Left lung (tissue), 14 donors: Measurements from ENCODE around the gene WDR26. TPM values are rescaled to one million over a fixed set of nuclear protein-coding genes. Genes with fewer than 3 reads are reported as not detected.
"Not testable (repeated sequence)": the region's sequence is repeated elsewhere in the genome, so short reads cannot be mapped to it uniquely, and the experiment has no call there.

Source experiments
- ATAC-seq: fragments of 200-7000 bp; cut with Tn5 transposase; one replicate; pipeline ENCODE4 v1.9.1; 2020; ENCODE audit warnings: moderate library complexity
- DNase-seq, 4 donors: peaks; one replicate each; pipeline ENCODE4 v3.0.0-alpha.2; 2013 to 2020
- H3K27ac ChIP-seq, 2 donors: fragments of 200-600 bp; sonication (generic) in 1 of 2; one replicate each; pipeline versions ENCODE4 v1.5.0 to v1.8.0; 2020 to 2021
- H3K27me3 ChIP-seq, 2 donors: fragments of 200-600 bp; sonication (generic) in 1 of 2; one replicate each; pipeline versions ENCODE4 v1.5.0 to v1.8.0; 2020 to 2021
- H3K36me3 ChIP-seq, 2 donors: fragments of 200-600 bp; sonication (generic) in 1 of 2; one replicate each; pipeline versions ENCODE4 v1.5.0 to v1.8.0; 2020 to 2021
- H3K4me1 ChIP-seq, 2 donors: fragments of 200-600 bp; one replicate each; pipeline ENCODE4 v1.8.0; 2021
- H3K4me3 ChIP-seq, 2 donors: fragments of 200-600 bp; sonication (generic) in 1 of 2; one replicate each; pipeline versions ENCODE4 v1.5.0 to v1.8.0; 2020 to 2021; ENCODE audit warnings: mild to moderate bottlenecking in 1 of 2
- H3K9me3 ChIP-seq, 2 donors: fragments of 200-600 bp; sonication (generic) in 1 of 2; one replicate each; pipeline versions ENCODE4 v1.5.0 to v1.8.0; 2020 to 2021
- CTCF ChIP-seq, 2 donors: fragments of 200-600 bp; sonication (generic) in 1 of 2; IDR thresholded peaks; one replicate each; pipeline versions ENCODE4 v1.5.0 to v1.8.0; 2021; ENCODE audit warnings: antibody characterized with exemption in 2 of 2
- intact Hi-C, 2 donors: fragments of 100-400 bp; cut with DNase I; formaldehyde crosslinking; loops; one replicate each; pipeline versions ENCODE4 v1.11.2 to v1.14.2; 2022
- long read RNA-seq, 12 donors: library from polyadenylated mRNA in 2 of 12; unstranded in 2 of 12; transcript quantifications; one replicate each; pipeline ENCODE4 v2.0.0 and lab custom pipeline, GENCODE V29; 2019 to 2026
- polyA plus RNA-seq, 6 donors: library from polyadenylated mRNA; unstranded; fragments of 120-200 nt; gene quantifications; one replicate each; pipeline ENCODE4 v1.2.1, GENCODE V29; 2013; ENCODE audit not compliant: insufficient read length in 6 of 6
- total RNA-seq, 2 donors: library from RNA; stranded (reverse); fragmentation: NEBNext Ultra II Directional; extraction: Animal tissue kit (Norgen Biotek cat#: 25700); gene quantifications; one replicate each; pipeline ENCODE4 v1.2.1, GENCODE V29; 2021
- donor health status: DM: no; HTN: yes; CAD: no.
- donor health status: DM: no; HTN: no; CAD: no.

The WDR26 gene
- total RNA-seq (10 to 100 TPM; 84.5 to 86.6 TPM), polyA plus RNA-seq (100 to 1,000 TPM in 2 of 6 donors, 10 to 100 TPM in 4; 93.7 to 108 (median 99.9) TPM)
- long read RNA-seq, donor 1, full-length matches to known transcripts: 1 of 8 reads
- long read RNA-seq, donor 1, partial matches to known transcripts: 0 of 8 reads
- long read RNA-seq, donor 1, other reads (novel, unspliced or antisense): 7 of 8 reads
- long read RNA-seq, donor 2, full-length matches to known transcripts: 6 of 13 reads
- long read RNA-seq, donor 2, partial matches to known transcripts: 0 of 13 reads
- long read RNA-seq, donor 2, other reads (novel, unspliced or antisense): 7 of 13 reads
- long read RNA-seq, donor 3, full-length matches to known transcripts: 1 of 1 reads
- long read RNA-seq, donor 3, partial matches to known transcripts: 0 of 1 reads
- long read RNA-seq, donor 3, other reads (novel, unspliced or antisense): 0 of 1 reads
- long read RNA-seq, donor 4, partial matches to known transcripts: 2 of 3 reads
- long read RNA-seq, donor 4, other reads (novel, unspliced or antisense): 1 of 3 reads
- long read RNA-seq, donor 5, full-length matches to known transcripts: 2 of 2 reads
- long read RNA-seq, donor 5, partial matches to known transcripts: 0 of 2 reads
- long read RNA-seq, donor 5, other reads (novel, unspliced or antisense): 0 of 2 reads
- long read RNA-seq, donor 6, full-length matches to known transcripts: 2 of 8 reads
- long read RNA-seq, donor 6, partial matches to known transcripts: 6 of 8 reads
- long read RNA-seq, donor 6, other reads (novel, unspliced or antisense): 0 of 8 reads
- long read RNA-seq, donor 7, full-length matches to known transcripts: 1 of 1 reads
- long read RNA-seq, donor 7, partial matches to known transcripts: 0 of 1 reads
- long read RNA-seq, donor 7, other reads (novel, unspliced or antisense): 0 of 1 reads
- long read RNA-seq, donor 8: 0 reads
- long read RNA-seq, donor 9: 0 reads
- long read RNA-seq, donor 10, partial matches to known transcripts: 1 of 1 reads
- long read RNA-seq, donor 10, other reads (novel, unspliced or antisense): 0 of 1 reads
- long read RNA-seq, donor 11, full-length matches to known transcripts: 3 of 8 reads
- long read RNA-seq, donor 11, partial matches to known transcripts: 0 of 8 reads
- long read RNA-seq, donor 11, other reads (novel, unspliced or antisense): 5 of 8 reads
- long read RNA-seq, donor 12, full-length matches to known transcripts: 1 of 1 reads
- long read RNA-seq, donor 12, partial matches to known transcripts: 0 of 1 reads
- long read RNA-seq, donor 12, other reads (novel, unspliced or antisense): 0 of 1 reads

GRCh38 chr1:224434691-224435317 is at the start of gene WDR26:
Gene WDR26 (minus strand): TSS chr1:224434797.
- DNase-seq (peak; percentile 84 to 92 (median 89)), ATAC-seq (peak; percentile 77)
- intact Hi-C loops: no loop called here
- TF ChIP-seq CTCF (IDR thresholded peaks at IDR 0.05): no peak
- peaks cover 0 to 5% of the 10 kb centered on the region in 2 donors for H3K36me3 ChIP-seq
- no peaks in the 10 kb centered on the region for H3K9me3 ChIP-seq
- peak within 1 kb of the TSS; percentile 83 to 93 for H3K4me3 ChIP-seq
- no peaks in the 10 kb centered on the region for H3K27me3 ChIP-seq
- H3K4me1 ChIP-seq: peaks cover 29 to 52% of the 10 kb centered on the region in 2 donors
- peak within 1 kb of the TSS; percentile 94 to 96 for H3K27ac ChIP-seq

- DNase-seq, H3K9me3 ChIP-seq, H3K27me3 ChIP-seq, intact Hi-C loops, H3K4me3 ChIP-seq, H3K4me1 ChIP-seq, H3K27ac ChIP-seq, H3K36me3 ChIP-seq: not testable (repeated sequence)
- peak; percentile 29 for ATAC-seq
These were observed 48.6 kb upstream of the WDR26 start for GRCh38 chr1:224483206-224483605.

- DNase-seq (no peak), ATAC-seq (peak; percentile 40)
- Histone ChIP-seq H3K9me3 (no peaks in the 10 kb centered on the region), H3K36me3 (no peaks in the 10 kb centered on the region), H3K27me3 (no peaks in the 10 kb centered on the region), H3K4me3 (no peak overlapping the region), H3K4me1 (no peaks in the 10 kb centered on the region), H3K27ac (no peak overlapping the region)
- intact Hi-C loops: no loop called here
- TF ChIP-seq CTCF (IDR thresholded peaks at IDR 0.05): no peak
These were observed 48.0 kb upstream of the WDR26 start for GRCh38 chr1:224482619-224483018.

- DNase-seq (no peak), ATAC-seq (no peak)
- Histone ChIP-seq H3K9me3 (no peaks in the 10 kb centered on the region), H3K27ac (no peak overlapping the region), H3K27me3 (no peaks in the 10 kb centered on the region), H3K4me3 (no peak overlapping the region), H3K4me1 (no peaks in the 10 kb centered on the region), H3K36me3 (no peaks in the 10 kb centered on the region)
- intact Hi-C loops: no loop called here
- no peak for TF ChIP-seq CTCF (IDR thresholded peaks at IDR 0.05)
These were observed 47.0 kb upstream of the WDR26 start for GRCh38 chr1:224481601-224482000.

- H3K9me3 ChIP-seq, intact Hi-C loops, ATAC-seq, H3K27ac ChIP-seq, H3K4me3 ChIP-seq, DNase-seq, H3K27me3 ChIP-seq, H3K36me3 ChIP-seq, H3K4me1 ChIP-seq: not testable (repeated sequence)
These were observed 46.4 kb upstream of the WDR26 start for GRCh38 chr1:224480888-224481459.

- H3K36me3 ChIP-seq, H3K27ac ChIP-seq, intact Hi-C loops, DNase-seq, H3K9me3 ChIP-seq, H3K4me3 ChIP-seq, ATAC-seq, H3K27me3 ChIP-seq, H3K4me1 ChIP-seq: not testable (repeated sequence)
These were observed 45.6 kb upstream of the WDR26 start for GRCh38 chr1:224480200-224480599.
